Measurements from ENCODE around the gene TSFM.
A peak's percentile ranks its signal among the peaks of the same experiment; 100 is the strongest.

TSFM gene

GRCh38 chr12:57782608-57783465 lies at the start of gene TSFM:
Gene TSFM, plus strand, starts transcription at chr12:57782787. Its CDS starts 15 bp downstream, at chr12:57782802.
- peak; percentile 89 to 98 (median 91) for DNase-seq (ENCODE audit: low read depth in 3 of 3, low spot score in 1 of 3)

GRCh38 chr12:57733928-57734327 lies 48.7 kb upstream of the TSFM start:
- no peak for DNase-seq (ENCODE audit: low read depth in 3 of 3, low spot score in 1 of 3)

GRCh38 chr12:57734591-57734990 lies 48.0 kb upstream of the TSFM start:
- DNase-seq (ENCODE audit: low read depth in 3 of 3, low spot score in 1 of 3) = no peak

GRCh38 chr12:57735198-57735855 lies 47.3 kb upstream of the TSFM start:
- no peak for DNase-seq (ENCODE audit: low read depth in 3 of 3, low spot score in 1 of 3)

- DNase-seq (ENCODE audit: low read depth in 3 of 3, low spot score in 1 of 3) = no peak
These were observed 46.4 kb upstream of the TSFM start for GRCh38 chr12:57735952-57736740.

GRCh38 chr12:57736741-57737466 lies 45.7 kb upstream of the TSFM start:
- DNase-seq (ENCODE audit: low read depth in 3 of 3, low spot score in 1 of 3) = no peak

- no peak for DNase-seq (ENCODE audit: low read depth in 3 of 3, low spot score in 1 of 3)
These were observed 44.8 kb upstream of the TSFM start for GRCh38 chr12:57737467-57738460.

GRCh38 chr12:57738661-57739237 lies 43.8 kb upstream of the TSFM start, which contains the start of gene AGAP2:
Gene AGAP2, minus strand, starts transcription at chr12:57738742. Its CDS starts 496 bp downstream, at chr12:57738246.
- DNase-seq (ENCODE audit: low read depth in 3 of 3, low spot score in 1 of 3) = no peak

GRCh38 chr12:57739387-57739786 lies 43.2 kb upstream of the TSFM start:
- DNase-seq (ENCODE audit: low read depth in 3 of 3, low spot score in 1 of 3) = no peak

GRCh38 chr12:57739914-57740538 lies 42.6 kb upstream of the TSFM start:
- DNase-seq (ENCODE audit: low read depth in 3 of 3, low spot score in 1 of 3) = no peak

GRCh38 chr12:57740656-57741412 lies 41.8 kb upstream of the TSFM start:
- peak in 2 of 3 donors; percentile 33 to 50 for DNase-seq (ENCODE audit: low read depth in 3 of 3, low spot score in 1 of 3)

GRCh38 chr12:57741413-57741789 lies 41.2 kb upstream of the TSFM start:
- no peak for DNase-seq (ENCODE audit: low read depth in 3 of 3, low spot score in 1 of 3)

GRCh38 chr12:57741844-57742738 lies 40.5 kb upstream of the TSFM start:
- peak in 2 of 3 donors; percentile 51 to 53 for DNase-seq (ENCODE audit: low read depth in 3 of 3, low spot score in 1 of 3)

- DNase-seq (ENCODE audit: low read depth in 3 of 3, low spot score in 1 of 3) = no peak
These were observed 38.8 kb upstream of the TSFM start for GRCh38 chr12:57743769-57744168.

- DNase-seq (ENCODE audit: low read depth in 3 of 3, low spot score in 1 of 3) = peak in 2 of 3 donors; percentile 36 to 66
These were observed 38.3 kb upstream of the TSFM start for GRCh38 chr12:57744194-57744776.

- DNase-seq (ENCODE audit: low read depth in 3 of 3, low spot score in 1 of 3) = peak; percentile 79 to 85 (median 83)
These were observed 37.7 kb upstream of the TSFM start, which contains the start of gene TSPAN31 for GRCh38 chr12:57744777-57745484. Gene TSPAN31, plus strand, starts transcription at chr12:57745039. Its CDS starts 116 bp downstream, at chr12:57745155.
